Liver (tissue), 9 donors: Measurements from ENCODE around the gene FRMPD4. TPM values are rescaled to one million over a fixed set of nuclear protein-coding genes. Genes with fewer than 3 reads are reported as not detected.

Experiments used
- DNase-seq: peaks from one replicate; pipeline ENCODE4 v3.0.0-alpha.2; 2017; ENCODE audit warnings: low spot score
- H3K27ac ChIP-seq, 2 donors: one replicate each; pipeline ENCODE4 v1.7.0; 2013; ENCODE audit warnings: inconsistent platforms in 2 of 2, low read length in 2 of 2, control low read depth in 1 of 2, low read depth in 1 of 2, mild to moderate bottlenecking in 1 of 2
- H3K27me3 ChIP-seq, 4 donors: one replicate each; pipeline versions ENCODE4 v1.6.1 to v1.7.0; 2013; ENCODE audit warnings: low read length in 3 of 4, inconsistent platforms in 1 of 4, mild to moderate bottlenecking in 1 of 4, moderate library complexity in 1 of 4; ENCODE audit not compliant: control insufficient read depth in 4 of 4, insufficient read depth in 4 of 4
- H3K36me3 ChIP-seq, 4 donors: one replicate each; pipeline versions ENCODE4 v1.6.1 to v1.7.0; 2013; ENCODE audit warnings: low read length in 3 of 4, mild to moderate bottlenecking in 3 of 4, low read depth in 1 of 4, moderate library complexity in 1 of 4; ENCODE audit not compliant: control insufficient read depth in 4 of 4, insufficient read depth in 3 of 4
- H3K4me1 ChIP-seq, 4 donors: one replicate each; pipeline versions ENCODE4 v1.6.1 to v1.7.0; 2013; ENCODE audit warnings: low read length in 3 of 4, mild to moderate bottlenecking in 3 of 4, moderate library complexity in 1 of 4; ENCODE audit not compliant: control insufficient read depth in 4 of 4, insufficient read depth in 4 of 4
- H3K4me3 ChIP-seq, 3 donors: one replicate each; pipeline versions ENCODE4 v1.6.1 to v1.7.0; 2013; ENCODE audit warnings: low read length in 3 of 3, control low read depth in 1 of 3, low read depth in 1 of 3, mild to moderate bottlenecking in 1 of 3
- H3K9ac ChIP-seq, 2 donors: one replicate each; pipeline ENCODE4 v1.7.0; 2013; ENCODE audit warnings: low read length in 2 of 2, mild to moderate bottlenecking in 2 of 2, moderate library complexity in 2 of 2, control low read depth in 1 of 2, low read depth in 1 of 2
- H3K9me3 ChIP-seq, 4 donors: one replicate each; pipeline versions ENCODE4 v1.6.1 to v1.7.0; 2013; ENCODE audit warnings: low read length in 3 of 4; ENCODE audit not compliant: control insufficient read depth in 4 of 4
- CTCF ChIP-seq: fragments of 150-350 bp; IDR thresholded peaks from 2 replicates; pipeline ENCODE4 v1.5.1; 2017; ENCODE audit warnings: improper control_type of control experiment, low read depth, low read length; ENCODE audit not compliant: missing input control
- EGR1 ChIP-seq, 2 donors: IDR thresholded peaks; 2 replicates each; pipeline ENCODE4 v1.6.1; 2016 to 2018; ENCODE audit warnings: antibody characterized with exemption in 2 of 2, low read depth in 2 of 2
- FOXA1 ChIP-seq: IDR thresholded peaks from 2 replicates; pipeline ENCODE4 v1.6.1; 2016; ENCODE audit warnings: antibody characterized with exemption
- FOXA2 ChIP-seq: IDR thresholded peaks from 2 replicates; pipeline ENCODE4 v1.6.1; 2016; ENCODE audit warnings: antibody characterized with exemption
- GABPA ChIP-seq, 2 donors: IDR thresholded peaks in 1 of 2; conservative IDR thresholded peaks in 1 of 2; 2 replicates each; pipeline ENCODE4 v1.6.1; 2016; ENCODE audit warnings: antibody characterized with exemption in 2 of 2, mild to moderate bottlenecking in 1 of 2, moderate library complexity in 1 of 2
- HNF4A ChIP-seq, 2 donors: conservative IDR thresholded peaks; 2 replicates each; pipeline ENCODE4 v1.6.1; 2016; ENCODE audit warnings: antibody characterized with exemption in 2 of 2, mild to moderate bottlenecking in 2 of 2
- HNF4G ChIP-seq: IDR thresholded peaks from 2 replicates; pipeline ENCODE4 v1.6.1; 2016; ENCODE audit warnings: antibody characterized with exemption
- JUND ChIP-seq, 2 donors: IDR thresholded peaks; 2 replicates each; pipeline ENCODE4 v1.6.1; 2016; ENCODE audit warnings: antibody characterized with exemption in 2 of 2
- MAX ChIP-seq: IDR thresholded peaks from 2 replicates; pipeline ENCODE4 v1.6.1; 2016; ENCODE audit warnings: antibody characterized with exemption
- NR2F2 ChIP-seq: IDR thresholded peaks from 2 replicates; pipeline ENCODE4 v1.6.1; 2016; ENCODE audit warnings: antibody characterized with exemption
- RAD21 ChIP-seq, 2 donors: IDR thresholded peaks; 2 replicates each; pipeline ENCODE4 v1.6.1; 2016; ENCODE audit warnings: antibody characterized with exemption in 2 of 2, mild to moderate bottlenecking in 2 of 2
- RXRA ChIP-seq, 2 donors: IDR thresholded peaks; 2 replicates each; pipeline ENCODE4 v1.6.1; 2017 to 2018; ENCODE audit warnings: antibody characterized with exemption in 2 of 2, mild to moderate bottlenecking in 1 of 2
- SP1 ChIP-seq: IDR thresholded peaks from 2 replicates; pipeline ENCODE4 v1.6.1; 2018; ENCODE audit warnings: antibody characterized with exemption, mild to moderate bottlenecking
- TAF1 ChIP-seq: conservative IDR thresholded peaks from 2 replicates; pipeline ENCODE4 v1.6.1; 2016; ENCODE audit warnings: antibody characterized with exemption, mild to moderate bottlenecking
- YY1 ChIP-seq: IDR thresholded peaks from 2 replicates; pipeline ENCODE4 v1.6.1; 2016; ENCODE audit warnings: antibody characterized with exemption, mild to moderate bottlenecking
- ZBTB33 ChIP-seq: IDR thresholded peaks from 2 replicates; pipeline ENCODE4 v1.6.1; 2016; ENCODE audit warnings: antibody characterized with exemption
- WGBS: extraction: QIAGEN DNeasy Blood & Tissue Kit; methylation state at CpG from one replicate; pipeline ENCODE4 v1.1.7; 2013; 5-methylcytosine and 5-hydroxymethylcytosine counted together
- polyA plus RNA-seq, 2 donors: library from polyadenylated mRNA; stranded (reverse) in 1 of 2; unstranded in 1 of 2; fragments of 200-250 nt in 1 of 2; fragments of >200 nt in 1 of 2; fragmentation: Nextera tagmentation in 1 of 2; extraction: Ambion mirVana in 1 of 2; gene quantifications; one replicate each; pipeline versions ENCODE4 v1.2.1 to v1.2.3, GENCODE V29; 2013 to 2015
- total RNA-seq, 2 donors: library from RNA; depleted of rRNA; stranded (reverse); fragments of >200 nt; gene quantifications; one replicate each; pipeline ENCODE4 v1.2.3, GENCODE V29; 2014
- TF ChIP-seq, protein P1 (sequence below): IDR thresholded peaks from 2 replicates; pipeline ENCODE4 v1.6.1; 2016; ENCODE audit warnings: antibody characterized with exemption
- TF ChIP-seq, protein P2 (sequence below): IDR thresholded peaks from 2 replicates; pipeline ENCODE4 v1.6.1; 2016; ENCODE audit warnings: antibody characterized with exemption, mild to moderate bottlenecking
- donor health status: healthy.
- donor health status: healthy.
- donor health status: healthy.
- donor health status: healthy.
- donor health status: healthy.

Gene FRMPD4
- total and polyA plus RNA-seq, 4 donors: 0.01 to 0.08 (median 0.03) TPM; not detected in 1

GRCh38 chrX:12403474-12404082 lies 265.3 kb downstream of the FRMPD4 start:
- Histone ChIP-seq H3K4me1 (no peaks in the 10 kb centered on the region), H3K27me3 (peaks cover 0 to 4% (median 0%) of the 10 kb centered on the region in 4 donors), H3K9ac (no peak overlapping the region), H3K4me3 (no peak overlapping the region), H3K27ac (no peak overlapping the region), H3K36me3 (no peaks in the 10 kb centered on the region), H3K9me3 (no peaks in the 10 kb centered on the region)
- 77% methylated on average over 3 of the region's 3 CpGs for WGBS
- no peak for DNase-seq
- TF ChIP-seq RAD21 (IDR thresholded peaks at IDR 0.05) (no peak), GABPA (IDR thresholded peaks at IDR 0.05 in 1 of 2, conservative IDR thresholded peaks at IDR 0.05 in 1 of 2) (no peak), HNF4A (conservative IDR thresholded peaks at IDR 0.05) (no peak), ZBTB33 (no peak), HNF4G (no peak), YY1 (no peak), CTCF (no peak), SP1 (no peak), TAF1 (no peak), NR2F2 (no peak)
- TF ChIP-seq, protein P1, sequence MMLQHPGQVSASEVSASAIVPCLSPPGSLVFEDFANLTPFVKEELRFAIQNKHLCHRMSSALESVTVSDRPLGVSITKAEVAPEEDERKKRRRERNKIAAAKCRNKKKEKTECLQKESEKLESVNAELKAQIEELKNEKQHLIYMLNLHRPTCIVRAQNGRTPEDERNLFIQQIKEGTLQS: no peak
- TF ChIP-seq, protein P2, sequence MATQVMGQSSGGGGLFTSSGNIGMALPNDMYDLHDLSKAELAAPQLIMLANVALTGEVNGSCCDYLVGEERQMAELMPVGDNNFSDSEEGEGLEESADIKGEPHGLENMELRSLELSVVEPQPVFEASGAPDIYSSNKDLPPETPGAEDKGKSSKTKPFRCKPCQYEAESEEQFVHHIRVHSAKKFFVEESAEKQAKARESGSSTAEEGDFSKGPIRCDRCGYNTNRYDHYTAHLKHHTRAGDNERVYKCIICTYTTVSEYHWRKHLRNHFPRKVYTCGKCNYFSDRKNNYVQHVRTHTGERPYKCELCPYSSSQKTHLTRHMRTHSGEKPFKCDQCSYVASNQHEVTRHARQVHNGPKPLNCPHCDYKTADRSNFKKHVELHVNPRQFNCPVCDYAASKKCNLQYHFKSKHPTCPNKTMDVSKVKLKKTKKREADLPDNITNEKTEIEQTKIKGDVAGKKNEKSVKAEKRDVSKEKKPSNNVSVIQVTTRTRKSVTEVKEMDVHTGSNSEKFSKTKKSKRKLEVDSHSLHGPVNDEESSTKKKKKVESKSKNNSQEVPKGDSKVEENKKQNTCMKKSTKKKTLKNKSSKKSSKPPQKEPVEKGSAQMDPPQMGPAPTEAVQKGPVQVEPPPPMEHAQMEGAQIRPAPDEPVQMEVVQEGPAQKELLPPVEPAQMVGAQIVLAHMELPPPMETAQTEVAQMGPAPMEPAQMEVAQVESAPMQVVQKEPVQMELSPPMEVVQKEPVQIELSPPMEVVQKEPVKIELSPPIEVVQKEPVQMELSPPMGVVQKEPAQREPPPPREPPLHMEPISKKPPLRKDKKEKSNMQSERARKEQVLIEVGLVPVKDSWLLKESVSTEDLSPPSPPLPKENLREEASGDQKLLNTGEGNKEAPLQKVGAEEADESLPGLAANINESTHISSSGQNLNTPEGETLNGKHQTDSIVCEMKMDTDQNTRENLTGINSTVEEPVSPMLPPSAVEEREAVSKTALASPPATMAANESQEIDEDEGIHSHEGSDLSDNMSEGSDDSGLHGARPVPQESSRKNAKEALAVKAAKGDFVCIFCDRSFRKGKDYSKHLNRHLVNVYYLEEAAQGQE: no peak

GRCh38 chrX:12405306-12405705 lies 267.0 kb downstream of the FRMPD4 start:
- Histone ChIP-seq H3K9me3 (no peaks in the 10 kb centered on the region), H3K36me3 (no peaks in the 10 kb centered on the region), H3K4me3 (no peak overlapping the region), H3K27me3 (no peaks in the 10 kb centered on the region), H3K4me1 (no peaks in the 10 kb centered on the region), H3K9ac (no peak overlapping the region), H3K27ac (no peak overlapping the region)
- DNase-seq: no peak
- 54% methylated on average over 2 of the region's 2 CpGs for WGBS
- TF ChIP-seq YY1 (no peak), SP1 (no peak), NR2F2 (no peak), FOXA2 (no peak), JUND (IDR thresholded peaks at IDR 0.05) (no peak), TAF1 (no peak), RAD21 (IDR thresholded peaks at IDR 0.05) (no peak), HNF4A (conservative IDR thresholded peaks at IDR 0.05) (no peak), MAX (no peak), CTCF (no peak), RXRA (IDR thresholded peaks at IDR 0.05) (no peak), ZBTB33 (no peak), EGR1 (IDR thresholded peaks at IDR 0.05; ENCODE audit: low read depth in 2 of 2) (no peak), FOXA1 (no peak)
